GM19099 (cell line): ENCODE results near the gene PRPF40B.

Experiments used
- POLR2A ChIP-seq: IDR thresholded peaks from 3 replicates; pipeline ENCODE4 v1.6.1; 2011; ENCODE audit warnings: low read depth; ENCODE audit not compliant: insufficient read length; ENCODE audit errors: extremely low read depth

Gene PRPF40B

DNA sequence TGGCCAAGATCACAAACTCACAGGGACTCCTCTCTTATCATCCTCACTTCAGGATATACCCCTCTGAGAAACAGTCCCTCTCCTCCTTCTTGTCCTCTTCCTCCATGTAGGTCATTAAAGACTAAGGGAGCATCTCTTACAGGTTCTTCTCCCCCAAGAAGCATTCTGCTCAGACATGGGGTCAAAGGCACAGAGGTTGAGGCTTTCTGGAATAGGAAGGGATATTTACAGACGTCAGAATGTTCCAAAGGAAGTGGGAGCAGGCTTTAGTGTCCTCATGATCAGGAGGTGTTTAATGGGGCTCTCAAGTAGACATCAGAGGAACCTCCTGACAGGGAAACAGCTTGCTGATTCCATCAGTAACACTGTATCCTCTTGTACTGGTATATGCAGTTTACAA is 36.4 kb downstream of the PRPF40B start:
- no peak for TF ChIP-seq POLR2A

DNA sequence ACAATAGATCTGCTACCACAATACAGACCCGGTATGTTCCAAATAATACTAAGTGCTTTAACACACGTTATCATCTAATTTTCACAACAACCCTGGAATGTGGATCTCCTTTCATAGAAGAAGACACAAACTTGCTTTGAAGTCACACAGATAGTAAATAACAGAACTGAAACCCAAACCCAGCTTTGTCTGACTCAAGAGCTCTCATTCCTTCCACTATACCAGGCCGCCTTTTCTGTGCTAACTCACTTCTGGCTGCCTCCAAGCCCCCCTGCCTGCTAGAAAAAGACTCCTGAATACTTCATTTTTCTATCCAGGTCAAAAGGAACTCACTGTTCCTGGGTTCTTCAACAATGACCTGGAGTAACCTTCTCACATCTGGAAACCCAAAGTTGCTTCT is 37.8 kb downstream of the PRPF40B start:
- TF ChIP-seq POLR2A, result no peak

DNA sequence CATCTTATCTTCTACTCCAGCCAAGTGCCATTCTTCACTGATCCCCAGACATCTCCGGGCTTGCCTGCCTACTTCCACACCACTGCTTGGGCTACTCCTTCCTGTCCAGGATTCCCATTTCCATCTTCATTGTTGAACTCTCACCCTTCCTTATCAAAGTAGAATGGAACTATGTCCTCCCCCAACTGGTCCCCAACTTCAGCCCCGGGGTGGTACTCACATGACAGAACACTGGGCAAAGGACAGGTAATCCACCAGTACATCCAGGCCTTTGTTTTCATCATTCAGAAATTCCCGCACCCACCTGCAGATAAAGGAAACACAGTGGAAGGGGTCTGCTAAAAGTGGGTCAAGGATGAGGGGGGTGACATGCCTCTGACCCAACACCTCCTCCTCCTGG is 38.4 kb downstream of the PRPF40B start:
- TF ChIP-seq POLR2A, result no peak

DNA sequence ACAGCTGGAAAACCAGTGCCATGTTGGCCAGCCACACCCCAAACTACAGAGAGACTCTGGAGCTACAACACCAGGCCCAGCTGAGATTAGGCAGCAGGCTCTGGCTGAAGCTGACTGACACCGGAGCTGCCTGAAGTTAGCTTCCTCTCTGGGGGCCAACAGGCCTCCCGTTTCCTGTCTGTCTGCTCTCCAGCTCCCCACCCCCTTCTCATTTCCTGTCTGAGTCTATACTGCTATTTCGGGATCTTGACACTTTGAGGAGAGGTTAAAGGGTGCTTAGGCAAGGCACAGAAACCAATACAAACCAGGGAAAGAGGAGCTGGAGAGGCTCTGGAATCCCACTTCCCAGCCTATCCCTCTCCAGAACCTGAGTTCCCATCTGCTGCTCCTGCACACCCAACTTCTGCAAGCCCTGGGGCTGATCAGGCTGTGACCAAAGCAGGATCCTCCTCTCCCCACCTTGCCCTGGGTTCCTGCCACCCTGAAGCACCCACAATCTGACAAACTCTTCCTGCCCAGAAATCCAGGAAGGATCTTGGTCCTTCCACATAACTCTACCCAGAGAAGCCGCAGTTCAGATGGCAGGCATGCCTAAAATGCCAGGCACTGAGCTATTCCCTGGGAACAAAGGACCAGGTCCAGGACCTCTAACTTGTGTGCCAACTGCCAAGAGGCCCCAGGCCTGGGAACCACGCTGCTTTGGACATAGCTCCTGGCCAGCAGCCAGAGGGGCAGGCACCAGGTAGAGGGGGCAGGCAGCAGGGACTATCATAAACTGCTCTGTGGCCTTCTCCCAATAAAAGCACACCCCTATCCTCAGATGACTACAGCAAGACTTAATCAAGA is 39.9 kb downstream of the PRPF40B start:
- peak; percentile 66 for TF ChIP-seq POLR2A

DNA sequence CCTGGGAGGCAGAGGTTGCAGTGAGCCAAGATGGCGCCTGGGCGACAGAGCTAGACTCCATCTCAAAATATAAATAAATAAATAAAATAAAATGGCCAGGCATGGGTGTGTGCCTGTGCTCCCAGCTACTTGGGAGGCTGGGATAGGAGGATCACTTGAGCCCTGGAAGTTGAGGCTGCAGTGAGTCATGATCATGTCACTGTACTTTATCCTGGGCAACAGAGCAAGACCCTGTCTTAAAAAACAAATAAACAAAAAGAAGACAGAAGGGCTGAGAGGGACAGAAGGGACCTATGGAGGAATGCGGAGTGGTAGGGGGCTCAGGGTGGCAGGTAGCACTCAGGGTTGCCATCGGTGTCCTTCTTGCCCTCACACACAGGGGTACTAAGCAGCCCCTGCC is 40.8 kb downstream of the PRPF40B start:
- no peak for TF ChIP-seq POLR2A

DNA sequence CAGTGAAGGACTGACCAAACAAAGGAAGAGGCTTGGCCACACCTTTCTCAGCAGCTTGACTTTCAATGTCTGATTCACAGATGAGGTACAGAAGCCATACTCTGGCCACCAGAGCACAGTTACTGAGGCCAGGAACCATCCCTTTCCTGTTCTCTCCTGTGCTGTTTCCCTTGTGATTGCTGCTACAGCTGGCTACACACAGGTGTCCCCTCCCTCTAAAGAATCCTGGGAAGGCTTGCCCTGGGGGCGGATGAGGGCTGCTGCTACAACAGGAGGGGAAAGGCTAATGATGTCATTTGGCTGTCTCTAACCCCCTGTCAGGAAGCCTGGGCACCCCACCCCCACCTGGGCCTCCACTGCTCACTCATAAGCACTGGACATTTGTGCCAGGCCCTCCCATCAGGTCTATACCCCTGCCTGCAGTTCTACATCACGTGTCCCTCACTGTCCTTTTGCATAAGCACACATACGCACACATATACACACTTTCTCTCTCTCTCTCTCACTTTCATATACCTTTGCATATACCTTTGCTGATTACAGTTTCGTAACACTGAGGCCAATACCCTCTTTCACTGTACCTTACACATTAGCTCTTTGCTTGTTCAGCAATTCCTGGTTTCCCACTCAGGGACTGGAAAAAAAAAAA is 41.4 kb downstream of the PRPF40B start:
- no peak for TF ChIP-seq POLR2A

DNA sequence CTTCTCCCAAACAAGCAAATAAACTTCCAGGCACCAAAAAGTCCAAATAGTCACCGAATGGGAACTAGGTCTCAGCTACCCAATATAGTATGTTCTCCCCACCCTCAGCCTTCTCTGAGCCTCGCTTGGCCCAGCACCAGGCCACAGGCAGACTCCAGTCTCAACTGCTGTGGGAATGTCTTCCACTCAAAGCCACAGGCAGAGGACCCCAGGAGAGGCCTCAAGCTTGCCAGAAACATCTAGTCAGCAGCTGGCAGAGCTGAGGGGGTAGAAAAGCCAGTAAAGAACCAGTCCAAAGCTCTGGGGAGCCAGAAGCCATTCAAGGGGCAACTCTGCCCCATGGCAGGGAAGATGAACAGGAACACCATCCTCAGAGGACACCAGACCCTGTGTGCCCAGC is 42.0 kb downstream of the PRPF40B start:
- TF ChIP-seq POLR2A, result no peak

DNA sequence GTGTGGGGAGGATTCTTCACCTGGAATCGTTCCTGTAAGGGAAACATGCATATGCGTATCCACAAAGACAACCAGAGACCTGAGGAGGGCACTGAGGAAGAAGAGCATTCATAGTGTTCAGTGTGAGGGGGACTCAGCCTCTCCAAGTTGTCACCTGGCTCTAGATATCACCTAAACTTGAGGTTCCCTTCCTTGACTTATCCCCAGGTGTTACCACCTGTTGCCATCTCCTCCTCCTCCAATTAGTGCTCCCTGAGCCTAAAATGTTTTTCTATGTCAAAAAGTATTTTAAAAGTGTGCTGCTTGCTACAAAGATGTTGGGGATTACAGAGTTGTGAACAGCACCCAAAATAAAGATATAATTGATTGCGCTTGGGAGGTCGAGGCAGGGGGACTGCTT is 42.8 kb downstream of the PRPF40B start:
- TF ChIP-seq POLR2A, result no peak

DNA sequence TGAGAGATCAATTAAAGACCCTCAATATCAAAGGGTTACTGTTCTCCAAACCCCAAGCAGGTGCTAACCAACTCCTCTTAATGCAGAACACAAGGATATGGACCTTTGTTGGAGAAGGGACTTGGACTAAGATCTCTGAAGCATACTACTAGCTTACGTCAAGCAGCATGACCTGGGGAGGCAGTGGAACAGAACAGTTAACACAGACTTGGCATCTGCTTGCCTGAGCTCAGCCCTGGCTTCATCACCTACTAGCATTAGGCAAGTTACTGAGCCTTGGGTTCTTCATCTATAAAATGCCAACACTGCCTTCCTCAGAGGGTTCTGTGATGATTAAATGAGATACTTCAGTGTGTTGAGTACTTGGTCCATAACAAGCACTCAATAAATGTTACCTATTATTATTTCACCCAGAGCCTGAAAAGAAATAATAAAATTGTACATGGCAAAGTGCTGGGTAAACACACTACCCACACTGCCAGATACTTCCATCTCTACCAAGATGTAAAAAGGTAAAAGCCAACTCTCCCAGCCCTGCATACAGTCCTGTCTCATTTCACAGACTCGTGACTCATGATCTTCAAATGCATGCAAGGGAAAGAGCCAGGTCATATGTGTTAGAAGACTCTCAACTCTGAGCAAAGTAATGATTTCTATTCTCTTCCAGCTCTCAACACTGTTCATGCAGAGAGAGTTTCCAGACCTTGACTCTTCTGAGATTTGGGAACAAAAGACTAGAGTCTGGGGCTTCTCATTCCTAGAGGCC is 44.1 kb downstream of the PRPF40B start:
- TF ChIP-seq POLR2A, result no peak

DNA sequence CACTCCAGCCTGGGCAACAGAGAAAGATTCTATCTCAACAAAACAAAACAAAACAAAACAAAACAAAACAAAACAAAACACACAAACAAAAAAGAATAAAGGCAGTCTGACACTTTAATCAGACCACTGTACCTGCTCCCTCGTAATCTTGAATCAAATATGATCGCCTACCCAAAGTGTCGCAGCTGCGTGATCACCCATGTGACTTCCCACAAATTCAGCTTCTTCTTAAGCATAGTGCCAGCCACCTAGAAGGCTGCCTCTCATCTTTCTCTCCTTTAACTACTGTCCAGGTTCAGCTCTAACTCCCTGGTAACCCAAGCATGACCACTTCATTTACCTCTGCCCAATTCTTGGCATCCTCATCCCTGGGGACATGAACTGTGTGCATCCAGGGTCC is 46.4 kb downstream of the PRPF40B start:
- TF ChIP-seq POLR2A, result no peak

DNA sequence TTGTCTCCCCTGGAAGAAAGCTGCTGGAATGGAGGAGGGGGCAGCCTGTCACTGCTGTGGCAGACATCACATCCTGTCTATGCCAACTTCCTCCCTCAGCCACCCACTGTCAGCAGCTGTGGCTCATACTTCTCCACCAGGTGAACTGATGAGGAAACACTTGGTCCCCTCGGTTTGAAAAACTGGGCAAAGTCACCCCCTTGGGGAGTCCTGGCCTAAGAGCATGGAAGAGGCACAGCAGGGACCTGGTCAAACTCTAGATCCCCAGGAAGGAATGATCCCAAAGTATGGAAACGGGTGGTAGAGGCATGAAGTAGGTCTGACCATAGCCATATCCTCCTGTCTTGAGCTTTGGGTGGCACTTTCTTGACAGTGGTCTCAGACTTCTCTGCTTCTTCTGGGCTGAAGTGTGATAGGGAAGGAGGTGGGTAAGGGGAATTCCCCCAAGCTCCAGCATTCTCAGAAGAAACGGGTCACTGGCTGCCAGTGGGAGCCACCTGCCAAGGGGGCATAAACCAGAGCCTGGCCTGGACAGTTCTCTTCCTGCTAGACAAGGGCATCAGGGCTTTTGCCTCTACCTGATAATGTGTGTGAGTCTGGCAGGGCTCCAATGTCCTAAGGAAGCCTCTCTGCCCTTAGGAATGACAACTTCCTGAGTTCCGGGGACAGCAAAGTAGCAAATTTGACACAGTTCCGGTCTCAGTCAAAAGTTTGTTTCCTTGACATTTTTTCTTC is 47.8 kb downstream of the PRPF40B start:
- no peak for TF ChIP-seq POLR2A

DNA sequence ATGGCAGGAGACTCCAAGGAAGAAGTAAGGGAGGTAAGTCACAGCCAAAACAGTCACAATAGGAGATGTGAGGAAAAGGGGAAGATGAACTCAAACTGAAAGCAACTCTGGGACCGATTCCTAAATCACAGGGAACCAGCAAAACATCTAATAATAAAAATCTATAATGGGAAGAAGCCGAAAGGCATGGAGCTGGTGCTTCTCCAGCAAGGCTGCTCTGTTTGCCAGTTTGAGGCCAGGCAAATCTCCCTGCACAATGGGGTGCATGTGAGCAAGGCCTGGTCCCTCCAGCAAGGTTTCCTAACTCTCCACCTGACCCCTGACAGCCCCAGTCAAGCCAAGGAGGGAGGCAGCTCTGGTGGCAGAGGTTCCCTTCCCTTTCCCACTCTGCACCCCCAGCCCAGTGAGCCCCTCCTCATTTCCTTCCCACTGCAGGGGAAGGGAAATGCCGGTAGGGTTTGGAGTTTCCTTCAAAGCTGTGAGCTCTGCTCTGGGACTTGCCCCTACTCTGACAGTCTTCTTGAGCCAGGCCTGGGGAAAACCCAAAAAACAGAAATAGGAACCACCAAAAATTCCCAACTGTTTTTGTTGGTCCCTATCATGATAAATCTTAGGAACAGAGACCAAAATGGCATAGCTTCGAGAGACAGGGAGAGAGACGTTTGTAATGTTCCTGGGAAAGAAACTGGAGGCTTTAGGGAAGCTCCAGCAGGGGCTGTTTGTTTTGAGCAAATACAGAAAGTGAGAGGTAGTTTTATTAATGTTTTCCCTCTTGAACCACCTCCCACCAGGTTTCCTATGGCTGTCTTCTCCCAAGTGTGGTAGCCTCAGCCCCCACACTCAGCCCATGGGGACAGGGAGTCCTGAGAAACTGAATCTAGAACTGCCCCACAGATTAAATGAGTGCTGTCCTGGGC is 49.2 kb downstream of the PRPF40B start:
- no peak for TF ChIP-seq POLR2A

DNA sequence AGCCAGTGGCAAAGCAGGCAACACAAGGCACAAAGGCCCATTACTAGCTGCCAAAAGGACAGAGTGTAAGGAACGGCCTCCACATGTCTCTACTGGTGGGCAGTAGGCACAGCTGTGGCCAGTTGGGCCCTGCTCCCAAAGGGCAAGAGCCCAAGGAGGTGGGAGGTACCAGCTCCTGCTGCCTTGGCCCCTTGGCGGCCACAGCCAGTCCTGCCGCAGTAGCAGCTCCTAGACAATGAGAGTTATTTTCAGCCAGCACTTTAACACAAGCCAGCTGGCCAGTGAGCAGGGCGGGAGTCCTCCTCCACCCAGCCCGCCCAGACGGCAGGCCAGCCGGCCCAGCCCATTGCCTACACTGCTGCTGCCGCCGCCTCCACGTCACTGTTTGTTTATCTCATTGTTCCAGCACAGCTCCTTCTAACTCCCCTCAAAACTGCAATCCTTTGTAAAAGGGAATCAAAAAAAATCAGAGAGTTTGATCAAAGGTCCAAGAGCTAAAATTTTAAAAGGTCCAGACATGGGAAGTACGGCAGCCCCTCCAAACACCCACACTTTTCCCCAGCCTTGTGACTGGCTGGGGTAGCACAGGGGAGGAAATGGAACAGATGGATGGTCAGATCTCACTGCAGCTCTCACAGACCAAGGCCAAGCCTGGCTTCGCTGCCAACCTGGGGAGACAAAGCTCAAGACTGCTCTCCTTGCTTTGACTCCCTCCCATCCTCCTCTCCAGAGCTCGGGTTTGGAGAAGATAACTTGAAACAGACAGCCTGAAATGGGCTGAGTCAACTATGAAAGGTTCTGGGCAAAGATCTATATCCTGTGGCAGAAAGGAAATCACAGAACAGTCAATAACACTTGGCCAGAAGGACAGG is 50.3 kb downstream of the PRPF40B start:
- TF ChIP-seq POLR2A, result no peak
